Stimulated activated CD4-positive, alpha-beta T cell treated with anti-CD3 and anti-CD28 coated beads, Interleukin-12 subunit alpha, Interleukin-12 subunit beta, amount 100 ng/mL, for 4 hours (primary cell): Measurements from ENCODE around the gene MERTK.

Experiments
- DNase-seq: peaks from one replicate; pipeline ENCODE4 v3.0.0-alpha.2; 2020

The MERTK gene

GRCh38 chr2:111982822-111983221, 84.4 kb downstream of the MERTK start:
- DNase-seq: no peak

GRCh38 chr2:111983478-111984212, 85.2 kb downstream of the MERTK start:
- no peak for DNase-seq

- DNase-seq: no peak
Observed at GRCh38 chr2:111984213-111984604, 85.8 kb downstream of the MERTK start.

GRCh38 chr2:111985514-111985913, 87.1 kb downstream of the MERTK start:
- DNase-seq: no peak

GRCh38 chr2:111986116-111986900, 87.9 kb downstream of the MERTK start:
- DNase-seq: no peak

- no peak for DNase-seq
Observed at GRCh38 chr2:111990375-111990774, 92.0 kb downstream of the MERTK start.

GRCh38 chr2:111990856-111991255, 92.4 kb downstream of the MERTK start:
- DNase-seq: no peak

GRCh38 chr2:111994042-111994441, 95.6 kb downstream of the MERTK start:
- no peak for DNase-seq

GRCh38 chr2:111995148-111995547, 96.7 kb downstream of the MERTK start:
- no peak for DNase-seq

- DNase-seq: no peak
Observed at GRCh38 chr2:111999809-112000208, 101.4 kb downstream of the MERTK start.

- no peak for DNase-seq
Observed at GRCh38 chr2:112000399-112001135, 102.2 kb downstream of the MERTK start.

GRCh38 chr2:112001136-112001715, 102.8 kb downstream of the MERTK start:
- no peak for DNase-seq

- DNase-seq: no peak
Observed at GRCh38 chr2:112001942-112002341, 103.5 kb downstream of the MERTK start.

GRCh38 chr2:112003576-112004252, 105.3 kb downstream of the MERTK start:
- DNase-seq: no peak

GRCh38 chr2:112004253-112004645, 105.8 kb downstream of the MERTK start:
- DNase-seq: no peak

GRCh38 chr2:112005406-112006075, 107.1 kb downstream of the MERTK start:
- DNase-seq: no peak

GRCh38 chr2:112006076-112006410, 107.6 kb downstream of the MERTK start:
- DNase-seq: no peak

- DNase-seq: no peak
Observed at GRCh38 chr2:112007493-112007892, 109.1 kb downstream of the MERTK start.

GRCh38 chr2:112008910-112009485, 110.6 kb downstream of the MERTK start:
- DNase-seq: no peak

- no peak for DNase-seq
Observed at GRCh38 chr2:112010751-112011150, 112.3 kb downstream of the MERTK start.

GRCh38 chr2:112012556-112012955, 114.1 kb downstream of the MERTK start:
- DNase-seq: no peak

- DNase-seq: no peak
Observed at GRCh38 chr2:112018846-112019245, 120.4 kb downstream of the MERTK start.
